GM21717 (cell line): Measurements from ENCODE around the gene SLC2A11.
"Not testable (repeated sequence)": the region's sequence is repeated elsewhere in the genome, so short reads cannot be mapped to it uniquely, and the experiment has no call there.

Experiments
- ATAC-seq: cut with Tn5 transposase; IDR thresholded peaks from one replicate; pipeline ENCODE4 v1.9.1; 2021; ENCODE audit warnings: mild to moderate bottlenecking, moderate library complexity; ENCODE audit not compliant: unreplicated experiment

SLC2A11 gene

GRCh38 chr22:23884140-23884539 is 26.5 kb downstream of the SLC2A11 start:
- ATAC-seq = no peak

DNA sequence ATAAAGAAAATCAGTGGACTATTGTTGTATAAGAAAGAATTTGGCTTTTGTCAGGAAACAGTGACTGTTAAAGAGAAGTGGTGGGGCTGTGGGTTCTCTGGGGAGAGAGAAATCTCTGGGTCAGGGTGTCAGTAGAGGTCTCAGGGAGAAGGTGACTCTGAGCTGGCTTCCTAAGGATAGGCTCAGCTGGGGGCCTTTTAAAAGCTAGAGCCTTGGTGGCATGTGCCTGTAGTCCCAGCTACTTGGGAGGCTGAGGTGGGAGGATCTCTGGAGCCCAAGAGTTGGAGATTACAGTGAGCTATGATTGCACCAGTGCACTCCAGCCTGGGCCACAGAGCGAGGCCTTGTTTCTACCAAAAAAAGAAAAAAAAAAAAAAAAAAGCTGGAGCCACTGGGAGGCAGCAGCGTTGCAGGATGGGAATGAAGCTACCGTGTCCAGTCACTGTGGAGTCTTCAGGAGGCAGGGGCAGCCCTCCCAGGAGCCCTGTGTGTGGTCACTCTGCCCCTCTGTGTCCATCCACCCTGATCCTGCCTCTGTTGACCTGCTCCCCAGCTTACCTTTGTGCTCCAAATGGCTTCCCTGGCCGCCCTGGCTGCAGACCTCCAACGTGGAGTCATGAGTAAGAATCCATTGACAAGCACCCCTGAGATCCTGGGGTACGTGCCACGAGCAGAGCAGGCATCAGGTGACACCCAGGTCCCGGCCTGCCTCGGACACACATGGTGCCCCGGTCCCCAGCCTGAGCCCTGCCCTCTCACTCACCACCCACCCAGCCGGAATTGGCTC is 31.1 kb downstream of the SLC2A11 start:
- no peak for ATAC-seq

GRCh38 chr22:23889620-23890019 is 31.9 kb downstream of the SLC2A11 start:
- ATAC-seq = no peak

- no peak for ATAC-seq
Measured at GRCh38 chr22:23891726-23892125, 34.1 kb downstream of the SLC2A11 start.

DNA sequence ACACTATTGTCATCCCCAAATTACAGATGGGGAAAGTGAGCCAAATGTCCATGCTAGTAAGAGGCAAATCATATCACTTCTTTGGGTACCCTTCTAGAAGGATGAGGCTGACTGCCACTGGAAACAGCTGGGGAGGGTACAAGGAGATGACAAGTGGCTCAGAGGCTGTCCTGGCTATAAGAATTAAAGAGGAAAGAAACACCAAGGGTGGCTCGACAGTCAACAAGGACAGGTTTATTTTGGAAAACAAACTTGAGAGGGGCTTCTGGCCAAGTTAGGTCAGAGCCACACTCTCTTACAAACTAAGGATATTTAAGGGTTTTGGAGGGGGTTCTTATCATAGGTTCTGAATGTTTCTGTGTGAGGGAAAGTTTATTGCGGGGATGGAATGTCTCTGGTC is 34.5 kb downstream of the SLC2A11 start:
- ATAC-seq = no peak

DNA sequence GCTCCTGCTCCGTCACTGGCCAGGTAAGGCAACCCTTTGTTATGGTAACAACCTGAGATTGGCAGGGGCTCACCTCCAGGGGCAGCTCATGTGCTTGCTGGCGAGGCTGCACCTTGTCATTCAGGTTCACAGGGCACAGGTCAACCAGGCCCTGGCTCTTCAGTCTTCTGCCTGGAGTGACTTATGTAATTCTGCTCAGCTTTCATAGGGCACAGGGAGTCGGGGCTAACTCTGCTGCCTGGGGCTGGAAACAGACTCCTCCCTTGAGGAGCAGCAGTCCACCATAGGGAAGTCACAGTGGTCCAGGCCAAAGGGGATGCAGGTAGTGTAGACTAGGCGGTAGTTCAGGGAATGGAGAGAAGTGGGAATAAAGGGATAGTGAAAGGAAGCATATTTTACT is 35.0 kb downstream of the SLC2A11 start:
- no peak for ATAC-seq

DNA sequence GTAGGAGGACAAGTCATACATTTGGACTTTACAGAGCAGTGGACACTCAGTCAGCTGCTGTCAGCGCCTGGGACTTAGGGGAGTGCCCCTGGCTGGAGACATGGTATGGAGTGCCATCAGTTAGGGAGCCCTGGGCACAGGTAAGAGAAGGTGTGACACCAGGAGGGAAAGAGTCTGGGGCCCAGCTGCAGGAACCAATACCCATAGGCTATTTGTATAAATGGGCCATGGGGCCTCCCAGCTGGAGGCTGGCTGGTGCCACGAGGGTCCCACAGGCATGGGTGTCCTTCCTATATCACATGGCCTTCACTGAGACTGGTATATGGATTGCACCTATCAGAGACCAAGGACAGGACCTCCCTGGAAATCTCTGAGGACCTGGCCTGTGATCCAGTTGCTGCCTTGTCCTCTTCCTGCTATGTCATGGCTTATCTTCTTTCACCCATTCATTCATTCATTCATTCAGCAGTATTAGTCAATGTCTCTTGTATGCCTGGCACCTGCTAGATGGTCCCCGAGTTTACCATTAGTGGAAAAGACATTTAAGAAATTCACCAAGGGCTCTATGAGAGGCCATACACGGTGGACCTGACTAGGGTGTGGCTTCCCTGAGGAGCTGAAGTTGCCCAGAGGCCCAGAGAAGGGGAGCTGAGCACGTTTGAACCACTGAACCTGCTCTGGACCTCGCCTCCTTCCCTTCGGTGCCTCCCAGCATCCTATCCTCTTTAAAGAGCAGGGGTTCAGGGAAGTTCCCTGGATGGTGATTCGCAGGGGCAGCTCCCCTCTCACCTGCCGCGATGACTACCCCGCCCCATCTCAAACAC is 35.7 kb downstream of the SLC2A11 start:
- no peak for ATAC-seq

DNA sequence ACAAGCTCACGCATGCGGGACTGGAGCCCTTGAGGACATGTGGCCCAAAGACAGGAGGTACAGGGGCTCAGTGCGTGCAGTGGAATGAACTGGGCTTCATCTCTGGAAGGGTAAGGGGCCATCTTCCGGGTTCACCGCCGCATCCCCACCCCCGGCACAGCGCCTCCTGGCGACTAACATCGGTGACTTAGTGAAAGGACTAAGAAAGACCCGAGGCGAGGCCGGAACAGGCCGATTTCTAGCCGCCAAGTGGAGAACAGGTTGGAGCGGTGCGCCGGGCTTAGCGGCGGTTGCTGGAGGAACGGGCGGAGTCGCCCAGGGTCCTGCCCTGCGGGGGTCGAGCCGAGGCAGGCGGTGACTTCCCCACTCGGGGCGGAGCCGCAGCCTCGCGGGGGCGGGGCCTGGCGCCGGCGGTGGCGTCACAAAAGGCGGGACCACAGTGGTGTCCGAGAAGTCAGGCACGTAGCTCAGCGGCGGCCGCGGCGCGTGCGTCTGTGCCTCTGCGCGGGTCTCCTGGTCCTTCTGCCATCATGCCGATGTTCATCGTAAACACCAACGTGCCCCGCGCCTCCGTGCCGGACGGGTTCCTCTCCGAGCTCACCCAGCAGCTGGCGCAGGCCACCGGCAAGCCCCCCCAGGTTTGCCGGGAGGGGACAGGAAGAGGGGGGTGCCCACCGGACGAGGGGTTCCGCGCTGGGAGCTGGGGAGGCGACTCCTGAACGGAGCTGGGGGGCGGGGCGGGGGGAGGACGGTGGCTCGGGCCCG is 36.5 kb downstream of the SLC2A11 start, which contains the start of gene MIF:
Gene MIF (plus strand): TSS at position 439 of the 765 bp plus-strand sequence. CDS start 92 bp downstream, at position 531.
- peak; percentile 69 for ATAC-seq

DNA sequence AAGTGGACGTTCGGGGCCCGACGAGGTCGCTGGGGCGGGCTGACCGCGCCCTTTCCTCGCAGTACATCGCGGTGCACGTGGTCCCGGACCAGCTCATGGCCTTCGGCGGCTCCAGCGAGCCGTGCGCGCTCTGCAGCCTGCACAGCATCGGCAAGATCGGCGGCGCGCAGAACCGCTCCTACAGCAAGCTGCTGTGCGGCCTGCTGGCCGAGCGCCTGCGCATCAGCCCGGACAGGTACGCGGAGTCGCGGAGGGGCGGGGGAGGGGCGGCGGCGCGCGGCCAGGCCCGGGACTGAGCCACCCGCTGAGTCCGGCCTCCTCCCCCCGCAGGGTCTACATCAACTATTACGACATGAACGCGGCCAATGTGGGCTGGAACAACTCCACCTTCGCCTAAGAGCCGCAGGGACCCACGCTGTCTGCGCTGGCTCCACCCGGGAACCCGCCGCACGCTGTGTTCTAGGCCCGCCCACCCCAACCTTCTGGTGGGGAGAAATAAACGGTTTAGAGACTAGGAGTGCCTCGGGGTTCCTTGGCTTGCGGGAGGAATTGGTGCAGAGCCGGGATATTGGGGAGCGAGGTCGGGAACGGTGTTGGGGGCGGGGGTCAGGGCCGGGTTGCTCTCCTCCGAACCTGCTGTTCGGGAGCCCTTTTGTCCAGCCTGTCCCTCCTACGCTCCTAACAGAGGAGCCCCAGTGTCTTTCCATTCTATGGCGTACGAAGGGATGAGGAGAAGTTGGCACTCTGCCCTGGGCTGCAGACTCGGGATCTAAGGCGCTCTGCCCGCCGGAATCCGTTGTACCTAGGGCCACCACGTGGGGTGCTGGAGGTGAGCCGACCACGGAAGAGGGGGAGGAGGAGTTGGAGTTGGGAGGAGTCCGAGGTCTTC is 37.3 kb downstream of the SLC2A11 start:
- peak; percentile 10 for ATAC-seq

- ATAC-seq = no peak
Measured at GRCh38 chr22:23895599-23896144, 38.0 kb downstream of the SLC2A11 start.

- no peak for ATAC-seq
Measured at GRCh38 chr22:23896166-23896522, 38.5 kb downstream of the SLC2A11 start.

GRCh38 chr22:23896523-23897186 is 39.0 kb downstream of the SLC2A11 start:
- ATAC-seq = no peak

DNA sequence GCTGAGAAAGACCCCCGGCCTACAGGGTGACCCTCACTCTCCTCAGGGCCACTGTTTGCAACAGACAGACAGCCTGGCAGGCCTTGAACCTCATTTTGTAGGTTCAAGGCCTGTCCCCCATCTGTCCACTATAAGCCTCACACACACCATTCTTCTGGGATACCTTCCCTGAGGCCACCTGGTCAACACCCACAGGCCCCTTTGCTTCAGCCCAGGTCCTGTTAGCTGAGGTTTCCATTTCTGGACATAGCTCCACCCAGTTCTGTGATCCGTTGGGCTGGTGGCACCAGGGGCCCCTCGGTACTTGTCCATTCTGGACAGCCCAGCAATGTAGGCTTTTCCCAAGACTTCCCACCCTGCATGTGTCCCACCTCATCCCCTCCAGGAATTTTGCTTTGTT is 39.6 kb downstream of the SLC2A11 start:
- no peak for ATAC-seq

GRCh38 chr22:23898006-23898974 is 40.6 kb downstream of the SLC2A11 start:
- ATAC-seq = no peak

- ATAC-seq = no peak
Measured at GRCh38 chr22:23899042-23899745, 41.5 kb downstream of the SLC2A11 start.

GRCh38 chr22:23900227-23900626 is 42.6 kb downstream of the SLC2A11 start:
- not testable (repeated sequence) for ATAC-seq

DNA sequence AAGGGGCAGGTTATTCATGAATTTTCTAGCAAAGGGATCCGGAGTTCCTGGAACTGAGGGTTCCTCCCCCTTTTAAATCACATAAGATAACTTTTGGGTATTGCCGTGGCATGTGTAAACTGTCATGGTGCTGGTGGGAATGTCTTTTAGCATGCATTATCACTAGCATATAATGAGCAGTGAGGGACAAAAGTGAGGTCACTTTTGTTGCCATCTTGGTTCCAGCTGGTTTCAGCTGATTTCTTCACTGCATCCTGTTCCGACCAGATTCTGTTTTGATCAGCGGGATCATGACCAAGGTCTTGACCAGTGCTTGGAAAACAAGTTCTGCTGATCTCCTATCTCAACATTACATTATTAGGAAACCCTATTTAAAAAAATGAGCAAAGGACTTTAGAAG is 43.9 kb downstream of the SLC2A11 start:
- ATAC-seq = no peak
